ENCODE results near the gene CACNA2D2. TPM values are rescaled to one million over a fixed set of nuclear protein-coding genes. Genes with fewer than 3 reads are reported as not detected.

The CACNA2D2 gene
- total and polyA plus RNA-seq, 2 of the 13 experiments (the other 11 are each of a cell fraction or from before 2014, with no cell fraction given) = not detected

- in situ Hi-C loops (cut with HindIII; ENCODE audit: extremely low pct_ligation_motif_present, low pct_unique_long_range_greater_than_20kb) (no loop called here), intact Hi-C loops (cut with micrococcal nuclease; ENCODE audit: unreplicated experiment) (no loop called here)
- DNase-seq (ENCODE audit: low spot score) = no peak
- no TSS peak for BruUV-seq (replicated peaks)
- Histone ChIP-seq H3K36me3 (replicated peaks in 1 of 2; ENCODE audit: control insufficient read depth in 1 of 2, insufficient read depth in 2 of 2, low read length in 2 of 2) (no peaks in the 10 kb centered on the region), H3K4me1 (ENCODE audit: insufficient read depth, low read length) (peaks cover 66% of the 10 kb centered on the region), H3K9ac (ENCODE audit: insufficient read depth, low read depth, low read length) (no peak overlapping the region), H2AFZ (ENCODE audit: low read length) (no peak overlapping the region), H3K9me3 (ENCODE audit: low read length) (no peaks in the 10 kb centered on the region), H3K27ac (ENCODE audit: extremely low read length, insufficient read depth, low read length) (no peak overlapping the region), H3K79me2 (ENCODE audit: insufficient read depth, low read length) (no peaks in the 10 kb centered on the region), H3K4me2 (ENCODE audit: low read depth, low read length) (no peak overlapping the region), H3K4me3 (replicated peaks in 1 of 3; ENCODE audit: insufficient read depth in 1 of 3, low read depth in 2 of 3, low read length in 3 of 3) (no peak overlapping the region), H4K20me1 (ENCODE audit: insufficient read depth, low read length) (no peaks in the 10 kb centered on the region), H3K27me3 (ENCODE audit: control insufficient read depth in 1 of 2, insufficient read depth in 2 of 2, low read length in 2 of 2) (peaks cover 9 to 54% of the 10 kb centered on the region in 2 experiments)
- no peak for TF ChIP-seq RXRA (CRISPR knock-in tag; IDR thresholded peaks at IDR 0.05)
- TF ChIP-seq ZFX (CRISPR knock-in tag; IDR thresholded peaks at IDR 0.05; ENCODE audit: low read depth) = no peak
- no peak for TF ChIP-seq LCORL (IDR thresholded peaks at IDR 0.05)
- no peak for TF ChIP-seq LCORL (CRISPR knock-in tag; IDR thresholded peaks at IDR 0.05)
- TF ChIP-seq KAT2B (IDR thresholded peaks at IDR 0.05; ENCODE audit: borderline replicate concordance, low read depth, low read length) = no peak
- TF ChIP-seq ZNF782 (CRISPR knock-in tag; IDR thresholded peaks at IDR 0.05; ENCODE audit: borderline replicate concordance) = no peak
- 0 out of 2 replicates have a peak, but pooled peaks have one; percentile 31 for TF ChIP-seq ZNF724P (CRISPR knock-in tag; IDR thresholded peaks at IDR 0.05; ENCODE audit: borderline replicate concordance)
- FAIRE-seq = no peak
- 54% methylated on average over 5 of the region's 10 CpGs for WGBS (ENCODE audit: low lambda C conversion rate)
- ATAC-seq = no peak
- CTCF ChIA-PET (ENCODE audit: low intra/inter-chr PET ratio, low total read pairs) = no interaction called here
- POLR2A ChIA-PET = no interaction called here
These were observed 56.1 kb downstream of the CACNA2D2 start for GRCh38 chr3:50447290-50447840.

DNA sequence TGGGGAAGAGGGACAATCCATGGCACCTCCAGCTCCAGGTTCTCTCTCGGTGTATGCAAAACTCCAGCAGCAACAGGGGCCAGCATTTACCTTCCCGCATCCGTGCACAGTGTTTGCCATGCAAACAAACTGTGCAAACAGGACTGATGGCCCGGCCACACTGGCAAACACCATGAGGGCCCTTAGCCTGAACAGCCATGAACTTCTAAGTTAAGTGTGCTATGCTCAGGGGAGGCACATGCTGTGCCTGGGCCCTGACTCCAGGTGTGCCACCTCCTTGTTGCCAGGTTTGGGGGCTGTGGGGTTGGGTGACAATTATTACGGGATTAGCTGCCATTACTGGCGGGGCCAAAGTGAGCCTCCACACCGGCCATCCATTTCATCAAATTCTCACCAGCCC is 57.5 kb downstream of the CACNA2D2 start:
- ATAC-seq (peak; percentile 94), DNase-seq (ENCODE audit: low spot score) (peak; percentile 84)
- no TSS peak for BruUV-seq (replicated peaks)
- TF ChIP-seq ZNF710 (CRISPR knock-in tag; IDR thresholded peaks at IDR 0.05; ENCODE audit: borderline replicate concordance) (peak; percentile 66; the same call in 1 of the 2 replicates), TGIF2 (CRISPR knock-in tag; IDR thresholded peaks at IDR 0.05) (0 out of 2 replicates have a peak, but pooled peaks have one; percentile 31), PPARG (CRISPR knock-in tag; conservative IDR thresholded peaks at IDR 0.05) (peak; percentile 67; the same call in 1 of the 2 replicates), ZKSCAN8 (CRISPR knock-in tag; IDR thresholded peaks at IDR 0.05; ENCODE audit: borderline replicate concordance) (peak; percentile 43; the same call in 1 of the 2 replicates), NCOR1 (IDR thresholded peaks at IDR 0.05; ENCODE audit: borderline replicate concordance, low read length) (peak; percentile 47; the same call in 1 of the 2 replicates), ZNF766 (CRISPR knock-in tag; IDR thresholded peaks at IDR 0.05; ENCODE audit: borderline replicate concordance) (peak; percentile 39; the same call in 1 of the 2 replicates), ZFP36 (IDR thresholded peaks at IDR 0.05; ENCODE audit: borderline replicate concordance, low read depth, low read length, partially characterized antibody) (peak; percentile 56), TBX3 (IDR thresholded peaks at IDR 0.05; ENCODE audit: borderline replicate concordance) (peak; percentile 82; the same call in 1 of the 2 replicates), ZNF124 (CRISPR knock-in tag; IDR thresholded peaks at IDR 0.05) (peak; percentile 41; the same call in 1 of the 2 replicates), ZBTB42 (CRISPR knock-in tag; IDR thresholded peaks at IDR 0.05) (no peak)

More for the DNA sequence above, 57.5 kb downstream of the CACNA2D2 start:
- POLR2A ChIA-PET = no interaction called here
- WGBS (ENCODE audit: low lambda C conversion rate) = 17% methylated on average over 3 of the region's 7 CpGs
- H3K9me3 ChIP-seq (ENCODE audit: low read length) = no peaks in the 10 kb centered on the region
- peaks cover 64% of the 10 kb centered on the region for H3K4me1 ChIP-seq (ENCODE audit: insufficient read depth, low read length)
- no peak overlapping the region for H3K27ac ChIP-seq (ENCODE audit: extremely low read length, insufficient read depth, low read length)
- in situ Hi-C loops (cut with HindIII; ENCODE audit: extremely low pct_ligation_motif_present, low pct_unique_long_range_greater_than_20kb) (no loop called here), intact Hi-C loops (cut with micrococcal nuclease; ENCODE audit: unreplicated experiment) (no loop called here)
- CTCF ChIA-PET (ENCODE audit: low intra/inter-chr PET ratio, low total read pairs) = no interaction called here
- H3K36me3 ChIP-seq (replicated peaks in 1 of 2; ENCODE audit: control insufficient read depth in 1 of 2, insufficient read depth in 2 of 2, low read length in 2 of 2) = no peaks in the 10 kb centered on the region
- FAIRE-seq = peak; percentile 90
- no peaks in the 10 kb centered on the region for H4K20me1 ChIP-seq (ENCODE audit: insufficient read depth, low read length)
- H2AFZ ChIP-seq (ENCODE audit: low read length) = no peak overlapping the region
- H3K4me2 ChIP-seq (ENCODE audit: low read depth, low read length) = peak overlapping the region; percentile 33
- no peak overlapping the region for H3K9ac ChIP-seq (ENCODE audit: insufficient read depth, low read depth, low read length)
- H3K27me3 ChIP-seq (ENCODE audit: control insufficient read depth in 1 of 2, insufficient read depth in 2 of 2, low read length in 2 of 2) = peaks cover 6 to 52% of the 10 kb centered on the region in 2 experiments
- H3K4me3 ChIP-seq (replicated peaks in 1 of 3; ENCODE audit: insufficient read depth in 1 of 3, low read depth in 2 of 3, low read length in 3 of 3) = no peak overlapping the region; a peak in 1 of 6 replicates
- H3K79me2 ChIP-seq (ENCODE audit: insufficient read depth, low read length) = no peaks in the 10 kb centered on the region

Measured in HepG2 (cell line).